ENCODE results near the gene ACTR2. TPM values are rescaled to one million over a fixed set of nuclear protein-coding genes. Genes with fewer than 3 reads are reported as not detected.

Gene ACTR2
- total and polyA plus RNA-seq, 9 of the 15 experiments (the other 6 are each of a cell fraction or from before 2014, with no cell fraction given) = 47.3 to 239 (median 108) TPM

DNA sequence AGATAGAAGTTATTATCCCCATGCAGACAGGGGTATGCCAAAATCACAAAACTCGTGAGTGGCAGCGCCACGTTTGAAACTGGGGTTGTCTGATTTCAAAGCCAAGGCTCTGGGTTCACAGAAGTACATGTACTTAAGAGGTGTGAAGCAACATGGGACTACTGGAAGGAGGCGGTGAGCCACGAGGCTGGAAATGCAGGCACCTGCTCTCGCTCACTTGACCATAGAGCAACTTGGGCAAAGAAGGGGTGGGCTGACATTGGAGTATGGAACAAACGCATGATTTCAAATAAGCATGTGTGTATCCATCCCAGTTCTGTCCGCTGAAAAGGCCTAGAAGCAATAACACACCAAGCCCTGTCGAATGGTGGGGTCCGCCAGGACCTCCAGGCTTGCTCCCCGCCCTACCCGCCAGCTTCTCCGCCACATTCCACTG, 593 bp upstream of the ACTR2 start (continued):
- TF ChIP-seq, protein P1, sequence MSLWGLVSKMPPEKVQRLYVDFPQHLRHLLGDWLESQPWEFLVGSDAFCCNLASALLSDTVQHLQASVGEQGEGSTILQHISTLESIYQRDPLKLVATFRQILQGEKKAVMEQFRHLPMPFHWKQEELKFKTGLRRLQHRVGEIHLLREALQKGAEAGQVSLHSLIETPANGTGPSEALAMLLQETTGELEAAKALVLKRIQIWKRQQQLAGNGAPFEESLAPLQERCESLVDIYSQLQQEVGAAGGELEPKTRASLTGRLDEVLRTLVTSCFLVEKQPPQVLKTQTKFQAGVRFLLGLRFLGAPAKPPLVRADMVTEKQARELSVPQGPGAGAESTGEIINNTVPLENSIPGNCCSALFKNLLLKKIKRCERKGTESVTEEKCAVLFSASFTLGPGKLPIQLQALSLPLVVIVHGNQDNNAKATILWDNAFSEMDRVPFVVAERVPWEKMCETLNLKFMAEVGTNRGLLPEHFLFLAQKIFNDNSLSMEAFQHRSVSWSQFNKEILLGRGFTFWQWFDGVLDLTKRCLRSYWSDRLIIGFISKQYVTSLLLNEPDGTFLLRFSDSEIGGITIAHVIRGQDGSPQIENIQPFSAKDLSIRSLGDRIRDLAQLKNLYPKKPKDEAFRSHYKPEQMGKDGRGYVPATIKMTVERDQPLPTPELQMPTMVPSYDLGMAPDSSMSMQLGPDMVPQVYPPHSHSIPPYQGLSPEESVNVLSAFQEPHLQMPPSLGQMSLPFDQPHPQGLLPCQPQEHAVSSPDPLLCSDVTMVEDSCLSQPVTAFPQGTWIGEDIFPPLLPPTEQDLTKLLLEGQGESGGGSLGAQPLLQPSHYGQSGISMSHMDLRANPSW (CRISPR knock-in tag; IDR thresholded peaks at IDR 0.05) = 0 out of 2 replicates have a peak, but pooled peaks have one; percentile 31
- TF ChIP-seq DMBX1 (CRISPR knock-in tag; IDR thresholded peaks at IDR 0.05; ENCODE audit: borderline replicate concordance) (0 out of 2 replicates have a peak, but pooled peaks have one; percentile 26), MTA3 (IDR thresholded peaks at IDR 0.05; ENCODE audit: borderline replicate concordance) (no peak), SNIP1 (IDR thresholded peaks at IDR 0.05; ENCODE audit: low read depth) (0 out of 2 replicates have a peak, but pooled peaks have one; percentile 8), ZBTB33 (CRISPR knock-in tag; IDR thresholded peaks at IDR 0.05) (0 out of 2 replicates have a peak, but pooled peaks have one; percentile 19), HLTF (IDR thresholded peaks at IDR 0.05) (0 out of 2 replicates have a peak, but pooled peaks have one; percentile 28), ZNF23 (CRISPR knock-in tag; IDR thresholded peaks at IDR 0.05) (no peak), MYC (IDR thresholded peaks at IDR 0.05; ENCODE audit: low read depth, low read length) (peak; percentile 53; the same call in 1 of the 2 replicates), MYC (CRISPR knock-in tag; IDR thresholded peaks at IDR 0.05; ENCODE audit: borderline replicate concordance, low read depth) (0 out of 2 replicates have a peak, but pooled peaks have one; percentile 35), THRB (CRISPR knock-in tag; conservative IDR thresholded peaks at IDR 0.05) (0 out of 2 replicates have a peak, but pooled peaks have one; percentile 54), NR2C2 (CRISPR knock-in tag; IDR thresholded peaks at IDR 0.05) (peak; percentile 69; the same call in 1 of the 2 replicates), NR2C2 (tag; IDR thresholded peaks at IDR 0.05) (no peak)
- TF ChIP-seq, protein P2, sequence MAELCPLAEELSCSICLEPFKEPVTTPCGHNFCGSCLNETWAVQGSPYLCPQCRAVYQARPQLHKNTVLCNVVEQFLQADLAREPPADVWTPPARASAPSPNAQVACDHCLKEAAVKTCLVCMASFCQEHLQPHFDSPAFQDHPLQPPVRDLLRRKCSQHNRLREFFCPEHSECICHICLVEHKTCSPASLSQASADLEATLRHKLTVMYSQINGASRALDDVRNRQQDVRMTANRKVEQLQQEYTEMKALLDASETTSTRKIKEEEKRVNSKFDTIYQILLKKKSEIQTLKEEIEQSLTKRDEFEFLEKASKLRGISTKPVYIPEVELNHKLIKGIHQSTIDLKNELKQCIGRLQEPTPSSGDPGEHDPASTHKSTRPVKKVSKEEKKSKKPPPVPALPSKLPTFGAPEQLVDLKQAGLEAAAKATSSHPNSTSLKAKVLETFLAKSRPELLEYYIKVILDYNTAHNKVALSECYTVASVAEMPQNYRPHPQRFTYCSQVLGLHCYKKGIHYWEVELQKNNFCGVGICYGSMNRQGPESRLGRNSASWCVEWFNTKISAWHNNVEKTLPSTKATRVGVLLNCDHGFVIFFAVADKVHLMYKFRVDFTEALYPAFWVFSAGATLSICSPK (IDR thresholded peaks at IDR 0.05; ENCODE audit: borderline replicate concordance) = no peak
- TF ChIP-seq, protein P3, sequence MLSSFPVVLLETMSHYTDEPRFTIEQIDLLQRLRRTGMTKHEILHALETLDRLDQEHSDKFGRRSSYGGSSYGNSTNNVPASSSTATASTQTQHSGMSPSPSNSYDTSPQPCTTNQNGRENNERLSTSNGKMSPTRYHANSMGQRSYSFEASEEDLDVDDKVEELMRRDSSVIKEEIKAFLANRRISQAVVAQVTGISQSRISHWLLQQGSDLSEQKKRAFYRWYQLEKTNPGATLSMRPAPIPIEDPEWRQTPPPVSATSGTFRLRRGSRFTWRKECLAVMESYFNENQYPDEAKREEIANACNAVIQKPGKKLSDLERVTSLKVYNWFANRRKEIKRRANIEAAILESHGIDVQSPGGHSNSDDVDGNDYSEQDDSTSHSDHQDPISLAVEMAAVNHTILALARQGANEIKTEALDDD (IDR thresholded peaks at IDR 0.05) = no peak
- TF ChIP-seq, protein P4, sequence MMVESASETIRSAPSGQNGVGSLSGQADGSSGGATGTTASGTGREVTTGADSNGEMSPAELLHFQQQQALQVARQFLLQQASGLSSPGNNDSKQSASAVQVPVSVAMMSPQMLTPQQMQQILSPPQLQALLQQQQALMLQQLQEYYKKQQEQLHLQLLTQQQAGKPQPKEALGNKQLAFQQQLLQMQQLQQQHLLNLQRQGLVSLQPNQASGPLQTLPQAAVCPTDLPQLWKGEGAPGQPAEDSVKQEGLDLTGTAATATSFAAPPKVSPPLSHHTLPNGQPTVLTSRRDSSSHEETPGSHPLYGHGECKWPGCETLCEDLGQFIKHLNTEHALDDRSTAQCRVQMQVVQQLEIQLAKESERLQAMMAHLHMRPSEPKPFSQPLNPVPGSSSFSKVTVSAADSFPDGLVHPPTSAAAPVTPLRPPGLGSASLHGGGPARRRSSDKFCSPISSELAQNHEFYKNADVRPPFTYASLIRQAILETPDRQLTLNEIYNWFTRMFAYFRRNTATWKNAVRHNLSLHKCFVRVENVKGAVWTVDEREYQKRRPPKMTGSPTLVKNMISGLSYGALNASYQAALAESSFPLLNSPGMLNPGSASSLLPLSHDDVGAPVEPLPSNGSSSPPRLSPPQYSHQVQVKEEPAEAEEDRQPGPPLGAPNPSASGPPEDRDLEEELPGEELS (CRISPR knock-in tag; IDR thresholded peaks at IDR 0.05; ENCODE audit: borderline replicate concordance) = peak; percentile 93; the same call in 1 of the 2 replicates

All from K562 (cell line).